T47D (cell line): ENCODE data around the gene TMEM80.

Experiments
- DNase-seq, 2 experiments: peaks; one replicate each; pipeline versions ENCODE4 v3.0.0 to v3.0.0-alpha.2; 2011 to 2012; ENCODE audit warnings: low read depth in 1 of 2, low spot score in 1 of 2
- JUND ChIP-seq: IDR thresholded peaks from 2 replicates; pipeline ENCODE4 v1.6.1; 2012; ENCODE audit warnings: low read depth
- in situ Hi-C: cut with HindIII; loops from 2 replicates; pipeline ENCODE4 v1.10.0; 2016; ENCODE audit warnings: low sequenced_read_pairs, low pct_unique_long_range_greater_than_20kb

TMEM80 gene

GRCh38 chr11:697811-698311, 2.2 kb downstream of the TMEM80 start:
- TF ChIP-seq JUND, result no peak
- in situ Hi-C loops, result no loop called here
- DNase-seq, result no peak

- TF ChIP-seq JUND, result no peak
- DNase-seq, result no peak
- in situ Hi-C loops, result no loop called here
Measured at GRCh38 chr11:698493-699115, 3.0 kb downstream of the TMEM80 start.

- TF ChIP-seq JUND, result no peak
- no peak for DNase-seq
- in situ Hi-C loops, result no loop called here
Measured at GRCh38 chr11:699116-699508, 3.5 kb downstream of the TMEM80 start.

GRCh38 chr11:699753-700152, 4.1 kb downstream of the TMEM80 start:
- in situ Hi-C loops, result no loop called here
- DNase-seq, result no peak
- no peak for TF ChIP-seq JUND

- no peak for TF ChIP-seq JUND
- DNase-seq, result no peak
- in situ Hi-C loops, result no loop called here
Measured at GRCh38 chr11:701741-702461, 6.3 kb downstream of the TMEM80 start.

- TF ChIP-seq JUND, result no peak
- in situ Hi-C loops, result no loop called here
Measured at GRCh38 chr11:702462-703461, 7.1 kb downstream of the TMEM80 start.

GRCh38 chr11:703506-703905, 7.9 kb downstream of the TMEM80 start:
- no peak for DNase-seq
- in situ Hi-C loops, result no loop called here
- TF ChIP-seq JUND, result no peak

More at GRCh38 chr11:702462-703461, 7.1 kb downstream of the TMEM80 start:
- peak in 1 of 2 experiments; percentile 25 for DNase-seq

- TF ChIP-seq JUND, result no peak
- no peak for DNase-seq
- in situ Hi-C loops, result no loop called here
Measured at GRCh38 chr11:704228-704674, 8.6 kb downstream of the TMEM80 start.

- no peak for TF ChIP-seq JUND
- in situ Hi-C loops, result no loop called here
- peak; percentile 69 to 92 for DNase-seq
Measured at GRCh38 chr11:704781-705645, 9.4 kb downstream of the TMEM80 start.

GRCh38 chr11:705646-706438, 10.2 kb downstream of the TMEM80 start, which contains the start of gene EPS8L2:
Gene EPS8L2, plus strand, starts transcription at chr11:706231. Its CDS starts 3,177 bp downstream, at chr11:709408.
- in situ Hi-C loops, result no loop called here
- TF ChIP-seq JUND, result no peak
- DNase-seq, result peak; percentile 62 to 89
